ENCODE data around the gene HOXA11. TPM values are rescaled to one million over a fixed set of nuclear protein-coding genes. Genes with fewer than 3 reads are reported as not detected.
A peak's percentile ranks its signal among the peaks of the same experiment; 100 is the strongest.

HOXA11 gene
- total RNA-seq, 5 donors from 2014 or later (not counting 1 experiment from before 2014, with no cell fraction given), result not detected

- 89% methylated on average over 11 of the region's 14 CpGs for WGBS (ENCODE audit: insufficient coverage)
- H3K27ac Mint-ChIP-seq, result peak overlapping the region in 1 of 2 donors; percentile 65
- H3K27ac ChIP-seq (ENCODE audit: low read length), result no peak overlapping the region
- H3K4me1 ChIP-seq (ENCODE audit: control insufficient read depth in 1 of 2, extremely low read depth in 1 of 2, insufficient read depth in 2 of 2, low read length in 2 of 2), result peaks cover 5 to 31% of the 10 kb centered on the region in 2 experiments
- DNase-seq (peak in 1 of 35 experiments; percentile 0), ATAC-seq (replicated peaks in 1 of 4) (no peak)
- H3K36me3 Mint-ChIP-seq, result no peaks in the 10 kb centered on the region
- H3K4me3 ChIP-seq (ENCODE audit: control insufficient read depth in 1 of 2, extremely low read depth in 1 of 2, low read length in 1 of 2), result no peak overlapping the region
- H3K36me3 ChIP-seq (ENCODE audit: control insufficient read depth in 2 of 2, extremely low read depth in 1 of 2, insufficient read depth in 1 of 2, low read length in 1 of 2), result no peaks in the 10 kb centered on the region
- H3K27me3 ChIP-seq (replicated peaks in 1 of 2; ENCODE audit: control insufficient read depth in 2 of 2, extremely low read depth in 1 of 2, insufficient read depth in 2 of 2, low read length in 1 of 2), result peaks cover 11 to 90% of the 10 kb centered on the region in 2 experiments
- POLR2A ChIA-PET, result no interaction called here
- no peak overlapping the region for H3K4me3 Mint-ChIP-seq
- no peaks in the 10 kb centered on the region for H3K9me3 Mint-ChIP-seq
- CTCF ChIA-PET, result interaction anchor here (0.6 to 2.2 kb wide), 15 partner anchors 11 to 1334 kb away, joined by 3 to 26 read pairs (median 3); no protein-coding TSS in a partner anchor
- peaks cover 41 to 86% of the 10 kb centered on the region in 2 donors for H3K27me3 Mint-ChIP-seq
- H3K9me3 ChIP-seq, result no peaks in the 10 kb centered on the region
- peaks cover 11 to 25% (median 13%) of the 10 kb centered on the region in 3 donors for H3K4me1 Mint-ChIP-seq
Measured at GRCh38 chr7:27179030-27179429, 6.0 kb downstream of the HOXA11 start.

GRCh38 chr7:27178366-27178765 is 6.7 kb downstream of the HOXA11 start:
- H3K27me3 Mint-ChIP-seq, result peaks cover 41 to 80% of the 10 kb centered on the region in 2 donors
- H3K27me3 ChIP-seq (replicated peaks in 1 of 2; ENCODE audit: control insufficient read depth in 2 of 2, extremely low read depth in 1 of 2, insufficient read depth in 2 of 2, low read length in 1 of 2), result peaks cover 11 to 89% of the 10 kb centered on the region in 2 experiments
- 100% methylated on average over 3 of the region's 6 CpGs for WGBS (ENCODE audit: insufficient coverage)
- peaks cover 5 to 30% of the 10 kb centered on the region in 2 experiments for H3K4me1 ChIP-seq (ENCODE audit: control insufficient read depth in 1 of 2, extremely low read depth in 1 of 2, insufficient read depth in 2 of 2, low read length in 2 of 2)
- ChIA-PET CTCF (interaction anchor here in 1 of 2 donors (0.7 to 2.2 kb wide), 3 partner anchors 12 to 632 kb away, joined by 3 to 26 read pairs (median 6); no protein-coding TSS in a partner anchor), POLR2A (interaction anchor here in 1 of 2 donors (0.7 kb wide), 1 partner anchor 8 kb away, joined by 3 read pairs; no protein-coding TSS in a partner anchor)
- no peak for ATAC-seq (replicated peaks in 1 of 4)
- H3K4me1 Mint-ChIP-seq, result peaks cover 9 to 20% (median 11%) of the 10 kb centered on the region in 3 donors
- no peak overlapping the region for H3K4me3 Mint-ChIP-seq
- no peaks in the 10 kb centered on the region for H3K9me3 ChIP-seq
- H3K36me3 Mint-ChIP-seq, result no peaks in the 10 kb centered on the region
- H3K27ac ChIP-seq (ENCODE audit: low read length), result no peak overlapping the region
- no peaks in the 10 kb centered on the region for H3K9me3 Mint-ChIP-seq
- no peak overlapping the region for H3K4me3 ChIP-seq (ENCODE audit: control insufficient read depth in 1 of 2, extremely low read depth in 1 of 2, low read length in 1 of 2)
- peak in 1 of 35 experiments; percentile 5 for DNase-seq
- H3K36me3 ChIP-seq (ENCODE audit: control insufficient read depth in 2 of 2, extremely low read depth in 1 of 2, insufficient read depth in 1 of 2, low read length in 1 of 2), result no peaks in the 10 kb centered on the region
- no peak overlapping the region for H3K27ac Mint-ChIP-seq

GRCh38 chr7:27177795-27178320 is 7.2 kb downstream of the HOXA11 start:
- Mint-ChIP-seq H3K27me3 (peaks cover 39 to 77% of the 10 kb centered on the region in 2 donors), H3K9me3 (no peaks in the 10 kb centered on the region), H3K4me1 (peaks cover 9 to 18% (median 11%) of the 10 kb centered on the region in 3 donors), H3K36me3 (no peaks in the 10 kb centered on the region), H3K27ac (no peak overlapping the region), H3K4me3 (no peak overlapping the region)
- H3K27me3 ChIP-seq (replicated peaks in 1 of 2; ENCODE audit: control insufficient read depth in 2 of 2, extremely low read depth in 1 of 2, insufficient read depth in 2 of 2, low read length in 1 of 2), result peaks cover 10 to 88% of the 10 kb centered on the region in 2 experiments
- peaks cover 8 to 29% of the 10 kb centered on the region in 2 experiments for H3K4me1 ChIP-seq (ENCODE audit: control insufficient read depth in 1 of 2, extremely low read depth in 1 of 2, insufficient read depth in 2 of 2, low read length in 2 of 2)
- H3K4me3 ChIP-seq (ENCODE audit: control insufficient read depth in 1 of 2, extremely low read depth in 1 of 2, low read length in 1 of 2), result no peak overlapping the region
- no peak overlapping the region for H3K27ac ChIP-seq (ENCODE audit: low read length)
- no CpG with 5 or more reads among the region's 5 CpGs for whole genome bisulfite sequencing (ENCODE audit: insufficient coverage)
- DNase-seq (no peak), ATAC-seq (replicated peaks in 1 of 4) (no peak)
- H3K9me3 ChIP-seq, result no peaks in the 10 kb centered on the region
- H3K36me3 ChIP-seq (ENCODE audit: control insufficient read depth in 2 of 2, extremely low read depth in 1 of 2, insufficient read depth in 1 of 2, low read length in 1 of 2), result no peaks in the 10 kb centered on the region
- ChIA-PET POLR2A (interaction anchor here (0.6 to 0.7 kb wide), 2 partner anchors 9 to 878 kb away, joined by 3 to 4 read pairs; no protein-coding TSS in a partner anchor), CTCF (interaction anchor here (0.9 to 1.6 kb wide), 5 partner anchors 10 to 977 kb away, joined by 3 to 4 read pairs (median 3); no protein-coding TSS in a partner anchor)

GRCh38 chr7:27176962-27177794 is 7.9 kb downstream of the HOXA11 start:
- Histone ChIP-seq H3K36me3 (ENCODE audit: control insufficient read depth in 2 of 2, extremely low read depth in 1 of 2, insufficient read depth in 1 of 2, low read length in 1 of 2) (no peaks in the 10 kb centered on the region), H3K4me1 (ENCODE audit: control insufficient read depth in 1 of 2, extremely low read depth in 1 of 2, insufficient read depth in 2 of 2, low read length in 2 of 2) (peaks cover 9 to 35% of the 10 kb centered on the region in 2 experiments), H3K9me3 (no peaks in the 10 kb centered on the region), H3K27ac (ENCODE audit: low read length) (no peak overlapping the region), H3K4me3 (ENCODE audit: control insufficient read depth in 1 of 2, extremely low read depth in 1 of 2, low read length in 1 of 2) (no peak overlapping the region), H3K27me3 (replicated peaks in 1 of 2; ENCODE audit: control insufficient read depth in 2 of 2, extremely low read depth in 1 of 2, insufficient read depth in 2 of 2, low read length in 1 of 2) (peaks cover 7 to 88% of the 10 kb centered on the region in 2 experiments)
- Mint-ChIP-seq H3K9me3 (no peaks in the 10 kb centered on the region), H3K27me3 (peaks cover 38 to 76% of the 10 kb centered on the region in 2 donors), H3K4me3 (no peak overlapping the region), H3K36me3 (no peaks in the 10 kb centered on the region), H3K4me1 (peaks cover 13 to 19% (median 16%) of the 10 kb centered on the region in 3 donors), H3K27ac (no peak overlapping the region)
- no peak for ATAC-seq (replicated peaks in 1 of 4)
- CTCF ChIA-PET, result interaction anchor here (0.9 to 1.6 kb wide), 5 partner anchors 11 to 978 kb away, joined by 3 to 4 read pairs (median 3); no protein-coding TSS in a partner anchor
- POLR2A ChIA-PET, result interaction anchor here in 1 of 2 donors (0.6 kb wide), 1 partner anchor 878 kb away, joined by 4 read pairs; no protein-coding TSS in a partner anchor
- DNase-seq, result no peak
- 87% methylated on average over 16 of the region's 22 CpGs for whole genome bisulfite sequencing (ENCODE audit: insufficient coverage)

- Histone ChIP-seq H3K27me3 (replicated peaks in 1 of 2; ENCODE audit: control insufficient read depth in 2 of 2, extremely low read depth in 1 of 2, insufficient read depth in 2 of 2, low read length in 1 of 2) (peaks cover 3 to 89% of the 10 kb centered on the region in 2 experiments), H3K4me1 (ENCODE audit: control insufficient read depth in 1 of 2, extremely low read depth in 1 of 2, insufficient read depth in 2 of 2, low read length in 2 of 2) (peaks cover 11 to 42% of the 10 kb centered on the region in 2 experiments), H3K27ac (ENCODE audit: low read length) (no peak overlapping the region), H3K9me3 (no peaks in the 10 kb centered on the region), H3K4me3 (ENCODE audit: control insufficient read depth in 1 of 2, extremely low read depth in 1 of 2, low read length in 1 of 2) (no peak overlapping the region), H3K36me3 (ENCODE audit: control insufficient read depth in 2 of 2, extremely low read depth in 1 of 2, insufficient read depth in 1 of 2, low read length in 1 of 2) (no peaks in the 10 kb centered on the region)
- Mint-ChIP-seq H3K27me3 (peaks cover 45 to 79% of the 10 kb centered on the region in 2 donors), H3K4me3 (no peak overlapping the region), H3K4me1 (peaks cover 20 to 25% (median 22%) of the 10 kb centered on the region in 3 donors), H3K9me3 (no peaks in the 10 kb centered on the region), H3K36me3 (no peaks in the 10 kb centered on the region), H3K27ac (no peak overlapping the region)
- no CpG with 5 or more reads among the region's 3 CpGs for WGBS (ENCODE audit: insufficient coverage)
- ChIA-PET CTCF (interaction anchor here (0.6 to 1.6 kb wide), 5 partner anchors 12 to 916 kb away, joined by 3 to 7 read pairs (median 4); no protein-coding TSS in a partner anchor), POLR2A (interaction anchor here in 1 of 2 donors (0.6 kb wide), 1 partner anchor 46 kb away, joined by 3 read pairs; the partner anchor contains the start of gene HOXA4)
- ATAC-seq (replicated peaks in 1 of 4), result no peak
- peak in 1 of 35 experiments; percentile 18 for DNase-seq
Measured at GRCh38 chr7:27176524-27176845, 8.5 kb downstream of the HOXA11 start.
